Mesendoderm (in vitro differentiated cells): Measurements from ENCODE around the gene RAB3GAP2.

Experiments
- DNase-seq: peaks from one replicate; pipeline ENCODE4 v3.0.0; 2013
- H2AK5ac ChIP-seq: 2 replicates; pipeline ENCODE4 v1.6.1; 2013; ENCODE audit warnings: low read length, inconsistent platforms
- H2BK120ac ChIP-seq: 2 replicates; pipeline ENCODE4 v1.6.1; 2013; ENCODE audit warnings: low read depth, mild to moderate bottlenecking, low read length, moderate library complexity, mixed read lengths
- H2BK15ac ChIP-seq: replicated peaks from 2 replicates; pipeline ENCODE4 v1.6.1; 2013; ENCODE audit warnings: low read depth, mild to moderate bottlenecking, moderate library complexity
- H2BK5ac ChIP-seq: 2 replicates; pipeline ENCODE4 v1.6.1; 2013; ENCODE audit warnings: low read length, inconsistent platforms
- H3K18ac ChIP-seq: 2 replicates; pipeline ENCODE4 v1.6.1; 2013; ENCODE audit warnings: mild to moderate bottlenecking, low read length, mixed read lengths
- H3K23ac ChIP-seq: one replicate; pipeline ENCODE4 v1.6.1; 2013; ENCODE audit warnings: low read length
- H3K27ac ChIP-seq: 2 replicates; pipeline ENCODE4 v1.5.1; 2013; ENCODE audit warnings: low read depth, mild to moderate bottlenecking, inconsistent platforms, low read length, moderate library complexity
- H3K27me3 ChIP-seq: 2 replicates; pipeline ENCODE4 v1.6.1; 2013; ENCODE audit warnings: low read length, control low read depth, mild to moderate bottlenecking, inconsistent platforms; ENCODE audit not compliant: insufficient read depth, poor library complexity
- H3K36me3 ChIP-seq: 2 replicates; pipeline ENCODE4 v1.6.1; 2013; ENCODE audit warnings: low read length, inconsistent platforms; ENCODE audit not compliant: control insufficient read depth, insufficient read depth
- H3K4ac ChIP-seq: one replicate; pipeline ENCODE4 v1.6.1; 2013; ENCODE audit warnings: low read depth, mild to moderate bottlenecking, low read length, moderate library complexity
- H3K4me1 ChIP-seq: 2 replicates; pipeline ENCODE4 v1.6.1; 2013; ENCODE audit warnings: low read depth, low read length, inconsistent platforms; ENCODE audit not compliant: control insufficient read depth
- H3K4me2 ChIP-seq: 2 replicates; pipeline ENCODE4 v1.6.1; 2013; ENCODE audit warnings: low read length
- H3K4me3 ChIP-seq: 2 replicates; pipeline ENCODE4 v1.5.1; 2013; ENCODE audit warnings: mild to moderate bottlenecking, low read length
- H3K56ac ChIP-seq: one replicate; pipeline ENCODE4 v1.6.1; 2013; ENCODE audit warnings: low read length
- H3K79me1 ChIP-seq: 2 replicates; pipeline ENCODE4 v1.6.1; 2013; ENCODE audit warnings: low read length, inconsistent platforms
- H3K79me2 ChIP-seq: 2 replicates; pipeline ENCODE4 v1.6.1; 2013; ENCODE audit warnings: mild to moderate bottlenecking, low read length; ENCODE audit not compliant: control insufficient read depth, insufficient read depth
- H3K9ac ChIP-seq: 2 replicates; pipeline ENCODE4 v1.6.1; 2013; ENCODE audit warnings: low read length, inconsistent platforms
- H4K5ac ChIP-seq: one replicate; pipeline ENCODE4 v1.6.1; 2013; ENCODE audit warnings: low read length
- H4K8ac ChIP-seq: one replicate; pipeline ENCODE4 v1.6.1; 2013; ENCODE audit warnings: low read depth, mild to moderate bottlenecking, control low read depth, low read length, moderate library complexity
- WGBS: extraction: QIAGEN DNeasy Blood & Tissue Kit; methylation state at CpG from one replicate; pipeline ENCODE4 v1.1.7; 2013; ENCODE audit warnings: low lambda C conversion rate, missing lambda C conversion rate; ENCODE audit not compliant: insufficient coverage; ENCODE audit errors: extremely low coverage; 5-methylcytosine and 5-hydroxymethylcytosine counted together

The RAB3GAP2 gene

GRCh38 chr1:220129479-220130210 is 142.6 kb downstream of the RAB3GAP2 start:
- H3K23ac ChIP-seq: no peak overlapping the region
- no peak overlapping the region for H4K8ac ChIP-seq
- H2BK15ac ChIP-seq: no peak overlapping the region
- no peak overlapping the region for H3K4me3 ChIP-seq
- H2BK120ac ChIP-seq: no peak overlapping the region
- no peaks in the 10 kb centered on the region for H3K79me1 ChIP-seq
- H3K56ac ChIP-seq: no peak overlapping the region
- no peak overlapping the region for H3K9ac ChIP-seq
- DNase-seq: no peak
- H3K27me3 ChIP-seq: no peaks in the 10 kb centered on the region
- no peak overlapping the region for H3K27ac ChIP-seq
- no peak overlapping the region for H3K18ac ChIP-seq
- no peak overlapping the region for H3K4ac ChIP-seq
- H3K79me2 ChIP-seq: no peaks in the 10 kb centered on the region
- no peaks in the 10 kb centered on the region for H3K36me3 ChIP-seq
- no peak overlapping the region for H2BK5ac ChIP-seq
- no peaks in the 10 kb centered on the region for H3K4me1 ChIP-seq
- H3K4me2 ChIP-seq: no peak overlapping the region
- no peak overlapping the region for H4K5ac ChIP-seq
- no peak overlapping the region for H2AK5ac ChIP-seq

GRCh38 chr1:220127076-220127475 is 145.2 kb downstream of the RAB3GAP2 start:
- no peak for DNase-seq
- no peaks in the 10 kb centered on the region for H3K4me1 ChIP-seq
- no peak overlapping the region for H3K9ac ChIP-seq
- no peak overlapping the region for H3K4me3 ChIP-seq
- H2BK5ac ChIP-seq: no peak overlapping the region
- no peak overlapping the region for H3K4me2 ChIP-seq
- no peak overlapping the region for H3K56ac ChIP-seq
- no peak overlapping the region for H3K27ac ChIP-seq
- H3K23ac ChIP-seq: no peak overlapping the region
- H3K79me2 ChIP-seq: no peaks in the 10 kb centered on the region
- H4K8ac ChIP-seq: no peak overlapping the region
- no peaks in the 10 kb centered on the region for H3K79me1 ChIP-seq
- H3K27me3 ChIP-seq: no peaks in the 10 kb centered on the region
- no peak overlapping the region for H3K18ac ChIP-seq
- no peak overlapping the region for H2AK5ac ChIP-seq
- WGBS: no CpG with 5 or more reads among the region's 3 CpGs
- no peak overlapping the region for H4K5ac ChIP-seq
- no peak overlapping the region for H2BK15ac ChIP-seq
- no peak overlapping the region for H3K4ac ChIP-seq
- H3K36me3 ChIP-seq: no peaks in the 10 kb centered on the region
- no peak overlapping the region for H2BK120ac ChIP-seq

GRCh38 chr1:220124542-220124941 is 147.7 kb downstream of the RAB3GAP2 start:
- Histone ChIP-seq H3K79me1 (no peaks in the 10 kb centered on the region), H3K36me3 (no peaks in the 10 kb centered on the region), H2BK5ac (no peak overlapping the region), H3K4ac (no peak overlapping the region), H2BK15ac (no peak overlapping the region), H3K9ac (no peak overlapping the region), H3K79me2 (no peaks in the 10 kb centered on the region), H3K4me2 (no peak overlapping the region), H3K4me3 (no peak overlapping the region), H4K5ac (no peak overlapping the region), H3K27ac (no peak overlapping the region), H2AK5ac (no peak overlapping the region), H3K4me1 (no peaks in the 10 kb centered on the region), H3K27me3 (no peaks in the 10 kb centered on the region), H3K23ac (no peak overlapping the region), H4K8ac (no peak overlapping the region), H3K56ac (no peak overlapping the region), H3K18ac (no peak overlapping the region), H2BK120ac (no peak overlapping the region)
- DNase-seq: peak; percentile 34
- WGBS: no CpG with 5 or more reads among the region's 1 CpG

GRCh38 chr1:220123889-220124288 is 148.4 kb downstream of the RAB3GAP2 start:
- Histone ChIP-seq H4K5ac (no peak overlapping the region), H3K79me2 (no peaks in the 10 kb centered on the region), H3K4me2 (no peak overlapping the region), H3K79me1 (no peaks in the 10 kb centered on the region), H3K27ac (no peak overlapping the region), H3K56ac (no peak overlapping the region), H2BK5ac (no peak overlapping the region), H2BK15ac (no peak overlapping the region), H3K4me1 (no peaks in the 10 kb centered on the region), H2AK5ac (no peak overlapping the region), H3K4ac (no peak overlapping the region), H3K9ac (no peak overlapping the region), H3K36me3 (no peaks in the 10 kb centered on the region), H3K23ac (no peak overlapping the region), H4K8ac (no peak overlapping the region), H3K18ac (no peak overlapping the region), H3K4me3 (no peak overlapping the region), H2BK120ac (no peak overlapping the region), H3K27me3 (no peaks in the 10 kb centered on the region)
- peak; percentile 34 for DNase-seq

GRCh38 chr1:220123066-220123465 is 149.2 kb downstream of the RAB3GAP2 start:
- no peak overlapping the region for H2BK120ac ChIP-seq
- no peak overlapping the region for H3K56ac ChIP-seq
- no peak overlapping the region for H4K8ac ChIP-seq
- no peak overlapping the region for H3K27ac ChIP-seq
- DNase-seq: no peak
- no peaks in the 10 kb centered on the region for H3K4me1 ChIP-seq
- no peak overlapping the region for H4K5ac ChIP-seq
- no peaks in the 10 kb centered on the region for H3K27me3 ChIP-seq
- no peak overlapping the region for H3K4me3 ChIP-seq
- H3K36me3 ChIP-seq: no peaks in the 10 kb centered on the region
- no peaks in the 10 kb centered on the region for H3K79me1 ChIP-seq
- no peak overlapping the region for H3K9ac ChIP-seq
- no peak overlapping the region for H2BK5ac ChIP-seq
- H3K18ac ChIP-seq: no peak overlapping the region
- H3K4me2 ChIP-seq: no peak overlapping the region
- no peak overlapping the region for H3K4ac ChIP-seq
- no peak overlapping the region for H3K23ac ChIP-seq
- H2BK15ac ChIP-seq: no peak overlapping the region
- no peak overlapping the region for H2AK5ac ChIP-seq
- H3K79me2 ChIP-seq: no peaks in the 10 kb centered on the region

GRCh38 chr1:220121791-220122530 is 150.3 kb downstream of the RAB3GAP2 start:
- Histone ChIP-seq H2BK5ac (no peak overlapping the region), H3K9ac (no peak overlapping the region), H3K79me2 (no peaks in the 10 kb centered on the region), H3K23ac (no peak overlapping the region), H2BK15ac (no peak overlapping the region), H4K8ac (no peak overlapping the region), H3K4me2 (no peak overlapping the region), H3K4me1 (no peaks in the 10 kb centered on the region), H3K36me3 (no peaks in the 10 kb centered on the region), H3K18ac (no peak overlapping the region), H4K5ac (no peak overlapping the region), H3K4ac (no peak overlapping the region), H2BK120ac (no peak overlapping the region), H3K4me3 (no peak overlapping the region), H3K56ac (no peak overlapping the region), H3K79me1 (no peaks in the 10 kb centered on the region), H3K27me3 (no peaks in the 10 kb centered on the region), H2AK5ac (no peak overlapping the region), H3K27ac (no peak overlapping the region)
- no CpG with 5 or more reads among the region's 8 CpGs for WGBS
- DNase-seq: no peak
